Measurements from ENCODE around the gene PTPRN2.

The PTPRN2 gene

DNA sequence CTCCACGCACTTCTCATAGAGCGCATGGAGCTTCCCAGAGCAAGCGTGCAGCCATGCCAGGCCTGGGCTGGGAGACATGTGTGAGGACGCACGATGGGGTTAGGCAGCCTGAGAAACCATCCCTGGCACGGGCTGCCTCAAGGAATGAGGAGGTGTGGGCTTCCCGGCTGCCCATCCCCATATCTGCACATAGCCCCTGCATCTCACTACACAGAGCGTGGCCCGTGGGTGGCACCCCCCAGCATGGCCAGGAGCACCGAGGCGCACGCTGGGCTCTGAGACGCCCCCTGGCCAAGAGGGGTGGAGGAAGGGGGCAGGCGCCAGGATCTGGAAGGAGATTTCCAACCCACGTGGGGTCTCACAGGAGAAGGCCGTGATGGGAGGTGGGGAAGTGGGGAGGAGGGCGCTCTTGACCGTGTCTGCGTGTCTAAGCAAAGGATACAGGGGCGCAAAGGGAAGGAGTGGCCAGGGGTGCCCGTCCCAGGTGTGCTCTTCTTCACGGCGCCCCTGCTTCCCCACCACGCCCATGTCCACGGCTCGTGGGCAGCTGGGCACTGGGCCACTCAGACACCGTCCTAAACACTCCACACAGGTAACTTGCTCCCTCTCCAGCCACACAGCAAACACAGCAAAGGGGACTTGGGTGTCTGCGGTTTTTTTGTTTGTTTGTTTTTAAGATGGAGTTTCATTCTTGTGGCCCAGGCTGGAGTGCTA is 340.5 kb downstream of the PTPRN2 start:
- no peak for DNase-seq
- Mint-ChIP-seq H3K4me3 (no peak overlapping the region), H3K4me1 (no peaks in the 10 kb centered on the region), H3K27me3 (ENCODE audit: low read depth, poor library complexity) (no peaks in the 10 kb centered on the region), H3K9me3 (peaks cover 16% of the 10 kb centered on the region), H3K36me3 (ENCODE audit: low read depth) (no peaks in the 10 kb centered on the region), H3K27ac (no peak overlapping the region)
- TF ChIP-seq CTCF (IDR thresholded peaks at IDR 0.05), result no peak

DNA sequence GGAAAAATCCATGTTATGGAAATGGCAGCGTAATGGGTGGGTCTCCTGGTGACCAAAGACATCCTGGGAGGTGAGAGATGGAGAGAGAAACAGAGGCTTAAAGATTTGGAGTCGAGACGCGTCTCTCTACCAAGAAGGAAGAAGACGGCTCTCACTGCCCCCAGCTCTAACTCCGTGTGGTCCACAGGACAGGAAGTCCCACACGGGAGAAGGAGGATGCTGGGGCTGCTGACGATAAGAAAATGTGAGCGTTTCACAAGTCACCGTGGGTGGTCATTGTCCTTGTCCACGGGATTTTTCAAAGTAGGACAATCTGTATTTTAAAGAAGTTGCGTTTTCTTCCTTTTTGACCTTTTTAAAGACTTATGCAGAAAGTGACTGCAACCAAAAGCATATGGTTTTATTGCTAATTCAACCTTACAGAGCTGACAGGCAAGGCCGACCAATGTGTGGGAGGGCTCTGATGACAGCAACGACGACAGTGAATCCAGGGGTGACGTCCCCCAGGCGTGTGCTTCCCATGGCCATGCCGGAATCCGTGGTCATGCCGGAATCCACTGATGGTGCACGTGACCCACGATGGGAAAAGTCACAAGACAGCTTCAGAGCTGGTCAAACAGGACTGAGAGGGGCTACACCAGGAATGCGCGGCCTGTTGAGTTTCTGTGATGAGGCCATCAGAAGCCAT is 341.2 kb downstream of the PTPRN2 start:
- H3K4me3 Mint-ChIP-seq, result no peak overlapping the region
- H3K27me3 Mint-ChIP-seq (ENCODE audit: low read depth, poor library complexity), result peaks cover 4% of the 10 kb centered on the region
- no peak for TF ChIP-seq CTCF (IDR thresholded peaks at IDR 0.05)
- H3K9me3 Mint-ChIP-seq, result peaks cover 16% of the 10 kb centered on the region
- H3K36me3 Mint-ChIP-seq (ENCODE audit: low read depth), result no peaks in the 10 kb centered on the region
- H3K27ac Mint-ChIP-seq, result no peak overlapping the region
- DNase-seq, result no peak
- H3K4me1 Mint-ChIP-seq, result no peaks in the 10 kb centered on the region

GRCh38 chr7:158245724-158246041 is 341.9 kb downstream of the PTPRN2 start:
- H3K36me3 Mint-ChIP-seq (ENCODE audit: low read depth), result no peaks in the 10 kb centered on the region
- H3K9me3 Mint-ChIP-seq, result peaks cover 16% of the 10 kb centered on the region
- H3K4me3 Mint-ChIP-seq, result no peak overlapping the region
- DNase-seq, result no peak
- H3K27me3 Mint-ChIP-seq (ENCODE audit: low read depth, poor library complexity), result peaks cover 4% of the 10 kb centered on the region
- H3K27ac Mint-ChIP-seq, result no peak overlapping the region
- no peaks in the 10 kb centered on the region for H3K4me1 Mint-ChIP-seq
- no peak for TF ChIP-seq CTCF (IDR thresholded peaks at IDR 0.05)

GRCh38 chr7:158244873-158245723 is 342.5 kb downstream of the PTPRN2 start:
- TF ChIP-seq CTCF (IDR thresholded peaks at IDR 0.05), result no peak
- Mint-ChIP-seq H3K36me3 (ENCODE audit: low read depth) (no peaks in the 10 kb centered on the region), H3K27me3 (ENCODE audit: low read depth, poor library complexity) (peaks cover 4% of the 10 kb centered on the region), H3K4me1 (no peaks in the 10 kb centered on the region), H3K27ac (no peak overlapping the region), H3K9me3 (peaks cover 16% of the 10 kb centered on the region), H3K4me3 (no peak overlapping the region)
- DNase-seq, result no peak

GRCh38 chr7:158244430-158244829 is 343.2 kb downstream of the PTPRN2 start:
- no peak overlapping the region for H3K4me3 Mint-ChIP-seq
- peaks cover 4% of the 10 kb centered on the region for H3K27me3 Mint-ChIP-seq (ENCODE audit: low read depth, poor library complexity)
- no peak overlapping the region for H3K27ac Mint-ChIP-seq
- peaks cover 16% of the 10 kb centered on the region for H3K9me3 Mint-ChIP-seq
- TF ChIP-seq CTCF (IDR thresholded peaks at IDR 0.05), result no peak
- no peaks in the 10 kb centered on the region for H3K4me1 Mint-ChIP-seq
- H3K36me3 Mint-ChIP-seq (ENCODE audit: low read depth), result no peaks in the 10 kb centered on the region
- DNase-seq, result no peak

Measured in nephron progenitor cell (in vitro differentiated cells).